ENCODE data around the gene RNF121. TPM values are rescaled to one million over a fixed set of nuclear protein-coding genes. Genes with fewer than 3 reads are reported as not detected.
A peak's percentile ranks its signal among the peaks of the same experiment; 100 is the strongest.

RNF121 gene
- total RNA-seq, 1 donor from 2014 or later, result 23.0 TPM

- Histone ChIP-seq H3K27ac (replicated peaks) (no peak overlapping the region), H3K27me3 (ENCODE audit: low read depth) (no peaks in the 10 kb centered on the region), H3K4me1 (no peaks in the 10 kb centered on the region), H3K36me3 (peaks cover 3% of the 10 kb centered on the region), H3K9me3 (replicated peaks) (no peaks in the 10 kb centered on the region), H3K4me3 (no peak overlapping the region)
- no peak for DNase-seq
- intact Hi-C loops (cut with micrococcal nuclease), result loop anchor here (5.0 kb wide), 1 partner anchor 109 kb away; no protein-coding TSS in a partner anchor
- peak; percentile 78 for TF ChIP-seq CTCF (IDR thresholded peaks at IDR 0.05; ENCODE audit: borderline replicate concordance)
Observed at GRCh38 chr11:71977743-71978418, 49.0 kb downstream of the RNF121 start.

- no peak overlapping the region for H3K27ac ChIP-seq (replicated peaks)
- DNase-seq, result no peak
- H3K9me3 ChIP-seq (replicated peaks), result no peaks in the 10 kb centered on the region
- H3K4me3 ChIP-seq, result no peak overlapping the region
- intact Hi-C loops (cut with micrococcal nuclease), result loop anchor here (5.0 kb wide), 1 partner anchor 108 kb away; no protein-coding TSS in a partner anchor
- H3K36me3 ChIP-seq, result peaks cover 12% of the 10 kb centered on the region
- no peaks in the 10 kb centered on the region for H3K27me3 ChIP-seq (ENCODE audit: low read depth)
- TF ChIP-seq CTCF (IDR thresholded peaks at IDR 0.05; ENCODE audit: borderline replicate concordance), result no peak
- no peaks in the 10 kb centered on the region for H3K4me1 ChIP-seq
Observed at GRCh38 chr11:71979094-71979493, 50.2 kb downstream of the RNF121 start.

GRCh38 chr11:71979602-71980001 is 50.8 kb downstream of the RNF121 start:
- no peak overlapping the region for H3K4me3 ChIP-seq
- no peaks in the 10 kb centered on the region for H3K9me3 ChIP-seq (replicated peaks)
- intact Hi-C loops (cut with micrococcal nuclease), result loop anchor here (5.0 kb wide), 1 partner anchor 108 kb away; no protein-coding TSS in a partner anchor
- H3K27ac ChIP-seq (replicated peaks), result no peak overlapping the region
- peaks cover 16% of the 10 kb centered on the region for H3K36me3 ChIP-seq
- no peak for TF ChIP-seq CTCF (IDR thresholded peaks at IDR 0.05; ENCODE audit: borderline replicate concordance)
- H3K27me3 ChIP-seq (ENCODE audit: low read depth), result no peaks in the 10 kb centered on the region
- no peak for DNase-seq
- no peaks in the 10 kb centered on the region for H3K4me1 ChIP-seq

- no peaks in the 10 kb centered on the region for H3K27me3 ChIP-seq (ENCODE audit: low read depth)
- intact Hi-C loops (cut with micrococcal nuclease), result no loop called here
Observed at GRCh38 chr11:71986131-71986530, 57.3 kb downstream of the RNF121 start.

GRCh38 chr11:71987521-71987920 is 58.7 kb downstream of the RNF121 start:
- peaks cover 7% of the 10 kb centered on the region for H3K4me1 ChIP-seq
- no peaks in the 10 kb centered on the region for H3K9me3 ChIP-seq (replicated peaks)
- TF ChIP-seq CTCF (IDR thresholded peaks at IDR 0.05; ENCODE audit: borderline replicate concordance), result no peak
- H3K27ac ChIP-seq (replicated peaks), result no peak overlapping the region
- intact Hi-C loops (cut with micrococcal nuclease), result no loop called here
- H3K36me3 ChIP-seq, result peaks cover 45% of the 10 kb centered on the region
- H3K4me3 ChIP-seq, result no peak overlapping the region
- no peaks in the 10 kb centered on the region for H3K27me3 ChIP-seq (ENCODE audit: low read depth)
- no peak for DNase-seq

More at GRCh38 chr11:71986131-71986530, 57.3 kb downstream of the RNF121 start:
- no peak for TF ChIP-seq CTCF (IDR thresholded peaks at IDR 0.05; ENCODE audit: borderline replicate concordance)
- Histone ChIP-seq H3K4me1 (peaks cover 7% of the 10 kb centered on the region), H3K27ac (replicated peaks) (no peak overlapping the region), H3K36me3 (peaks cover 34% of the 10 kb centered on the region), H3K4me3 (no peak overlapping the region), H3K9me3 (replicated peaks) (no peaks in the 10 kb centered on the region)
- DNase-seq, result no peak

All from left ventricle myocardium inferior (tissue), 1 donor.